COLO668 (cell line): ENCODE results near the gene ARG2.

ENCODE experiments used
- DNase-seq: peaks from one replicate; lab custom pipeline; 2025; ENCODE audit not compliant: unreplicated experiment; lab: John Stamatoyannopoulos, UW

Gene ARG2

DNA sequence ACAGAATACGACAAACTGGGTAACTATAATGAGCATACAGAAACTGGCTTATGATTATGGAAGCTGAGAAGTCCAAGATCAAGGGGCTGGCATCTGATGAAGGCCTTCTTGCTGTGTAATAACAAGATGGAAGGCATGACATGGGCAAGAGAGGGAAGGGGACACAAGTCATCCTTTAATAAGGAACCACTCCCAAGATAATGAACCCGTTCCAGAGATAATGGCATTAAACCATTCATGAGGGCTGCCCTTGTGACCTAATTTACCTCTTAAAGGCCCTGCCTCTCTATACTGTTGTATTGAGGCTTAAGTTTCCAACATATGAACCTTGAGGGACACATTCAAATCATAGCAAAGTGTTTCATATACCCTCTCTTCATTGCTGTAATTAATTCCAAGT lies 59.3 kb downstream of the ARG2 start:
- DNase-seq, result no peak

DNA sequence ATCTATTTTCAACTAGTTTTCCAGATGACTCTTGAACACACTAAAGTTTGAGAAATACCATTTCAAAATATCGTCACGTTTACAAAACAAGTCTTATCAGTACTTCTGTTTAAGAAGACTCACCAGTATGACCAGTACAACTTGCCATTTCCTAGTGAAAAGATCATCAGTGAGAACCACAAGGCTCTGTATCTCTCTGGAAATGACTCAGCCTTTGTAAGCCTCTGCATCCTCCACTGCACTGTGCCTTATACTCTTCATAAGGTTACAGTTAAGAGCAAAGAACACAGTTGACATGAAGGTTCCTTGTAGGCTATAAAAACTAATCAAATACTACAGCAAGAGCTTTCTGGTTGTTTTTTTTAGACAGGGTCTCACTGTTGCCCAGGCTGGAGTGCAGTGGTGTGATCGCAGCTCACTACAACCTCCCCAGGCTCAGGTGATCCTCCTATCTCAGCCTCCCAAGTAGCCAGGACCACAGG lies 60.4 kb downstream of the ARG2 start:
- no peak for DNase-seq

GRCh38 chr14:67680941-67681340 lies 61.2 kb downstream of the ARG2 start:
- DNase-seq, result no peak

DNA sequence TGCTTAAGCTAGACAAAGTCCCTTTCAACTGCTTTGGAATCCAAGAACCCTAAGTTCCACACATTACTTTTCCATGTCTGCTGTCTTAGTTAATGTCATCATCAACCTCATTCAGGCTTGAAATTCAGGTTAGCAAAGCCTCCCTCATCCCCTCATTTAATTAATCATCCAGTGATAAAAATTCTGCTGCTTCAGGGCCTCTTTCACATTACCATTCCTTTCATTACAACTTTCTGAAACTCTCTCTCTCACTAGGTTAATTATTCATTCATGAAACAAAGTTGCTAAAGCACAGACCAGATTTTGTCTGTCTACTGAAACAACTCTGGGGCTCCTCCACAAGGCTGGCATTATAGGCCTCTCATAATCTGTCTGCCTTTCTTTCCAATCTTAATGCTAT lies 64.1 kb downstream of the ARG2 start:
- no peak for DNase-seq

DNA sequence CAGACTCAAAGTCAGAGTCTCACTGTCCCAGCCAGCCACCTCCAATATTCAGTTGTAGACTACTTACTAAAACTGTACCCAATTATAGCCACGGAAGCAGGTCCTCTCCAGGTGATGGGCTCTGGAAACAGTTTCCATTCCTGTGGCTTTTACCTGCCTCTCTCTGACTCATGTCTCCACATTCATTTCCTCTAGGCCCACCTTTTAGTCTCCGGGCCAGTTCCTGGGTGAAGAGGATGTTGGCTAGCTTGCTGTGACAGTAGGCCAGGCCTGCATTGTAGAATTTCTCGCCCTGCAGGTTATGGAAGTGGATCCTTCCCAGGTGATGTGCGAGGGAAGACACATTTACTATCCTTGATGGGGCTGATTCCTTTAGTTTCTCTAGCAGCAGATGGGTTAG lies 70.3 kb downstream of the ARG2 start:
- no peak for DNase-seq

DNA sequence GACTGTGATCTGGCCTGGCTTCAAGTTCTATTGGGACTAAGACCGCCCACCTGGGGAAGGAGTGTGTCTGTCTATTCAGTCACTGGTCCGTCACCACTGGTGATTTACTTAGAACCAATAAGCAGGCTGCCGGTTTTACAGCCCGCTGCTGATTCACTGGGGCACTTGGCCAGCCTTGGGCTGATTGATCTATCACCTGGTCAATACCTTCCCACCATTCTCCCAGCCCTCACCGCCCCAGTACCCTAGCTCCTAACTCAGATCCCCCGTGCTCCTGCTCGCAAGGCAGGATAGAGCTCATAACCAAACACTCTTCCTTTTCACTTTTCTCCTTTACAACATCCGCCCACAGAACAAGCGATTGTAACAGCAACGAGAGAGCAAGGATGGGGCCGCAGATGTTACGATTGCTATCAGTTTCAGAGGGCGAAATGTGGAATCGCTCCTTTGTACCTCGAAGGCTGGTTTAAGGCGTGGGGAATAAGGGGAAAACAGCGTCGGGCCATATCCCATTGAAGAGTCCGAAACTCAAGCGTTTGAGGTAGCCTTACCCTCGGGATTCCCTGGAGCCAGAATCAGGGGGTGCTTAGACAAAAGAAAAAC lies 75.2 kb downstream of the ARG2 start:
- peak; percentile 78 for DNase-seq

DNA sequence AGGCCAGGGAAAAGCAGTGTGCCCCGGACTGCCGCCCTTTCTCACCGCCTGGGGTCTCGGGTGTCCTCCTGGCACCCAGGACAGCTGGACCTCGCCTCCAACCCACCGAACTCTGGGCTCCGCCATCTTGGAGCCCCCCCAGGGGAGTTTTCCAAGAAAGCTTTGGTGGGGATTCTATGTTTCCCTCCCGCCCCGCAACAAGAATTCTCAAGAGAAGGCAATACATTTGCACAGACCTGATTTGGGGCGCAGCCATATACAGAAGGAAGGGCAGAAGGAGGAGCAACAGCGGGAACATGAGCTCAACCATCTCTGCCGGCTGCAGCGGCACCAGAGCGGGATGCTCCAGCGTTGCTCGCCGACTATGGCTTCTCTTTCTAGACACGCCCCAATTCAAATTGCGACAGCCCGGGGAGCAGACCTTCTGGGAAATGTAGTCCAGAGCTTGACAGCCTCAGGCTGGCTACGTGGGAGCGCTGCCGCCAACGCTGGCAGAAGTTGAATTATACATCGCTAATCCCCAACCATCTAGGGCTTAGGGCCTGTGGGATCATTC lies 75.8 kb downstream of the ARG2 start, which contains the start of gene RDH11:
TSS of gene RDH11 (minus strand) at position 371 of the 556 bp plus-strand sequence. CDS start at position 310, 61 bp downstream.
- peak; percentile 91 for DNase-seq

DNA sequence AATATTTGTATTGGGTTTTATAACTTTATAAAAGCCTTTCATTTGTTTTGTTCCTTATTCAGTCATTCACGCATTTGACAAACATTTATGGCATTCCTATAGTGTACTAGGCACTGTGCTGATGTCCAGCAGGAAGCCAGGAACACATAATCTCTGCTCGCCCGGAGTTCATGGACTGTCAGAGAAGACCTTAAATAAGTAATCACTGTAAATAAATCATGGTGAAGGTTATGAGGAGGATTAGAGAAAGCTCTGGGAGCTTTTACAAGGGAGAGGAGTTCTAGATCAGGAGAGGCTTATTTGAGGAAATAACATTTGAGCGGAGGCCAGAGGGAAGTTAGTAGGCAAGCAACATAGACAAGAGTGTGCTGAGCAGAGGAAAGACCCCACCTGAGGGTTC lies 77.3 kb downstream of the ARG2 start:
- no peak for DNase-seq

- no peak for DNase-seq
Observed at GRCh38 chr14:67698179-67698578, 78.5 kb downstream of the ARG2 start.
